GM18507 (cell line): ENCODE data around the gene KATNB1.
"Not testable (repeated sequence)": the region's sequence is repeated elsewhere in the genome, so short reads cannot be mapped to it uniquely, and the experiment has no call there.

Experiments
- DNase-seq: peaks from one replicate; pipeline ENCODE4 v3.0.0; 2011; ENCODE audit warnings: low read depth; ENCODE audit not compliant: insufficient read length; ENCODE audit errors: extremely low spot score
- FAIRE-seq: peaks from 2 replicates; lab custom pipeline; 2011; peaks lifted over from hg19 to GRCh38; lab: Jason Lieb, UNC

The KATNB1 gene

GRCh38 chr16:57722651-57723050, 12.9 kb upstream of the KATNB1 start:
- FAIRE-seq, result no peak
- no peak for DNase-seq

DNA sequence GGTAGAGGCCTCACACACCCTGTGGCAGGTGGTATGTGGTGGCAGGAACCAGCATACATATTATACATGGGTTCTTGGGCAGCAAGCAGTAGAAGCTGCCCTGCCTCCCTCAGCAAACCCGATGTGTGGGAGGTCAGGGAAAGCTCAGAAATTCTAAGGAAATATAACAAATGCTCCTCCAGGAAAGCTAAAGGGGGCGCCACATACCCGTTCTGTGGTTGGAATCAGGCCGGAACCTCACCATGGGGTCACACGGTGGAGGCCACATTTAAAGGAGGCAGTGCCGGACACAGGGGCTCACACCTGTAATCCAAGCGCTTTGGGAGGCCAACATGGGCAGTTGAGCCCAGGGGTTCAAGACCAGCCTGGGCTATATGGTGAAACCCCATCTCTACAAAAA, 12.4 kb upstream of the KATNB1 start:
- no peak for DNase-seq
- FAIRE-seq, result no peak

GRCh38 chr16:57724531-57724930, 11.0 kb upstream of the KATNB1 start:
- FAIRE-seq (no peak), DNase-seq (no peak)

GRCh38 chr16:57725151-57725550, 10.4 kb upstream of the KATNB1 start:
- no peak for FAIRE-seq
- no peak for DNase-seq

DNA sequence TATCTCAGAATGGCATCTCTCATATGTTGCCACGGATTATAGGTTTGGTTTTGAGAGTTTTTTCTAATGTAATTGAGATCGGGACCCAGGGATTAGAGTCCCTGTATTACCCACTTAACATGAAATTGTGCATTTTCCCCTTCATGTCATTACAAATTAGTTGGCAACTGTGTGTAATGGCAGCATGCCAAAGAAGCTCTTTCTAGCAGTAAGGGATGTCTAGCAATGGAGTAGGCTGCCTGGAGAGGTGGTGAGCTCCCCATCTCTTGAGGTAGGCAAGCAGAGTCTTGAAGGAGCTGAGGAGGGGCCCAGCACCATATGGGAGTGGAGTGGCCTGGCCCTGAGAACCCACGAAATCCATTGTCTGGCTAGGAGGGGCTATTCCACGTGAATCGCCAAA, 10.0 kb upstream of the KATNB1 start:
- no peak for DNase-seq

DNA sequence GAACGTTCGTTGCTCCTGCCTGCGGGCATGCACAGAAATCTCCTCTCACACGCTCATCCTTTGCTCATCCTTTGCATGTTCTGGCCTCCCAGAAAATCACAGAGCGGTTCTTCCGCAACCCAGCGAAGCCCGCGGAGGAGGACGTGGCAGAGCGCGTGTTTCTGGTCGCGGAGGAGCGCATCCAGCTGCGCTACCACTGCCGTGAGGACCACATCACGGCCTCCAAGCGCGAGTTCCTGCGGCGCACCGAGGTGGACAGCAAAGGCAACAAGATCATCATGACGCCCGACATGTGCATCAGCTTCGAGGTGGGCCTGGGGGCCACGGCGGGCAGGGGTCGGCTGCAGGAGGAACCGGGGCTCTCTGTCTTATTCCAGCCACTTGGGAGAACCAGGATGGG, 9.6 kb upstream of the KATNB1 start:
- FAIRE-seq (no peak), DNase-seq (no peak)

More for the DNA sequence above, 10.0 kb upstream of the KATNB1 start:
- FAIRE-seq, result no peak

DNA sequence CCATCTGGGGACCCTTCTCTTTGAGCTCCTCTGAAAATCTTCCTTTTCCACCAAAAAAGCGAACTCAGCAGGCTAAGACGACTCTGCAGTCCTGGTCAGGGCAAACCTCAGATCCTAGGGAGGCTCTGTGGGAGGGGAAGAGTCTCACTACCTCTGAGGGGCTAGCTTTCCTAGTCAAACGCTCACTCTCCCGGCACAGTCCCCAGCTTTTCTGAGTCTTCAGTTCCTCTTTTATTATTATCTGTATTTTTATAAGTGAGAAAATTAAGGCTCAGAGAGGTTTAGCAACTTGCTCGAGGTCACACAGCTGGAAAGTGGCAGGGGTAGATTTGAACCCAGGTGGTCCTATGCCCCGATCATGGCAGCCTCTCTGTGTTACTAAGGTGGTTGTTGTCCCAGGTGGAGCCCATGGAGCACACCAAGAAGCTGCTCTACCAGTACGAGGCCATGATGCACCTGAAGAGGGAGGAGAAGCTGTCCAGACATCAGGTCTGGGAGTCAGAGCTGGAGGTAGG, 9.1 kb upstream of the KATNB1 start:
- FAIRE-seq (no peak), DNase-seq (no peak)

GRCh38 chr16:57727610-57728009, 8.0 kb upstream of the KATNB1 start:
- FAIRE-seq, result no peak

DNA sequence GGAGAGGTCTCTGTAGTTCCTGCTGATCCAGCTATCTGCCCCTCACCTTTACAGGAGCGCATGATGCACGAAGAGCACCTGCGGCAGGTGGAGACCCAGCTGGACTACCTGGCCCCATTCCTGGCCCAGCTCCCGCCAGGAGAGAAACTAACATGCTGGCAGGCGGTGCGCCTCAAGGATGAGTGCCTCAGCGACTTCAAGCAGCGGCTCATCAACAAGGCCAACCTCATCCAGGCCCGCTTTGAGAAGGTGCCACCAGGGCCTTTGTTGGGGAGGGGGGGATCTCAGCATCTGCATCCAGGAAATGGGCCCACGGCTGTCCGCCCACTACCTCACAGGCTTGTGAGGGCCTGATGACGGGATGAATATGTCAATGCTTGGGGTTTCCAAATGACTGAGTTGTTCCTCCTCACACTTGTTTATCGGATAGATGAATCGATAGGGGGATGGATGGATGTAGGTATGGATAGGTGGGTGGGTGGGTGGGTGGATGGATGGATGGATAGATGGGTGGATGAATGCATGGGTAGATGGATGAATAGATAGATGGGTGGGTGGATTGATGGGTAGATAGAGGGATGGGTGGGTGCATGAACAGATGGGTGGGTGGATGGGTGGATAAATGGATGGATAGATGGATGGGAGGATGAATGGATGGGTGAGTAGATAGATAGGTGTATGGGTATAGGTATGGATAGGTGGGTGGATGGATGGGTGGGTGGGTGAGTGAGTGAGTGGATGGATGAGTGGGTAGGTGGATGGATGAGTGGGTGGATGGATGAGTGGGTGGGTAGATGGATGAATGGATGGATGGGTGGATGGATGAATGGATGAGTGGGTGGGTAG, 7.0 kb upstream of the KATNB1 start:
- FAIRE-seq, result no peak
- DNase-seq, result no peak

More at GRCh38 chr16:57727610-57728009, 8.0 kb upstream of the KATNB1 start:
- DNase-seq, result no peak

DNA sequence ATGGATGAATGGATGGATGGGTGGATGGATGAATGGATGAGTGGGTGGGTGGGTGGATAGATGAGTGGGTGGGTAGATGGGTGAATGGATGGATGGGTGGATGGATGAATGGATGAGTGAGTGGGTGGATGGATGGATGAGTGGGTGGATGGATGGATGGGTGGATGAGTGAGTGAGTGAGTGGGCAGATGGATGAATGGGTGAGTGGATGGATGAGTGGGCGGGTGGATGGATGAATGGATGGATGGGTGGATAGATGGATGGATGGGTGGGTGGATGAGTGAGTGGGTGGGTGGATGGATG, 6.4 kb upstream of the KATNB1 start:
- FAIRE-seq (no peak), DNase-seq (no peak)

DNA sequence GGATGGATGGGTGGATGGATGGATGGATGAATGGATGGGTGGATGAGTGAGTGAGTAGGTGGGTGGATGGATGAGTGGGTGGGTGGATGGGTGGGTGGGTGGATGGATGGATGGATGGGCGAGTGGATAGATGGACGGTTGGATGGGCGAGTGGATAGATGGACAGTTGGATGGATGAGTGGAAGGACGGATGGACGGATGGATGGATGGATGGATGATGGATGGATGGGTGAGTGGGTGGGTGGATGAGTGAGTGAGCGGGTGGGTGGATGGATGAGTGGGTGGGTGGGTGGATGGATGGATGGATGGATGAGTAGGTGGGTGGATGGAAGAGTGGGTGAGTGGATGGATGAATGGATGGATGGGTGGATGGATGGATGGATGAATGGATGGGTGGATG, 5.7 kb upstream of the KATNB1 start:
- not testable (repeated sequence) for DNase-seq, FAIRE-seq

- no peak for FAIRE-seq
- no peak for DNase-seq
Observed at GRCh38 chr16:57730771-57731730, 4.5 kb upstream of the KATNB1 start.

DNA sequence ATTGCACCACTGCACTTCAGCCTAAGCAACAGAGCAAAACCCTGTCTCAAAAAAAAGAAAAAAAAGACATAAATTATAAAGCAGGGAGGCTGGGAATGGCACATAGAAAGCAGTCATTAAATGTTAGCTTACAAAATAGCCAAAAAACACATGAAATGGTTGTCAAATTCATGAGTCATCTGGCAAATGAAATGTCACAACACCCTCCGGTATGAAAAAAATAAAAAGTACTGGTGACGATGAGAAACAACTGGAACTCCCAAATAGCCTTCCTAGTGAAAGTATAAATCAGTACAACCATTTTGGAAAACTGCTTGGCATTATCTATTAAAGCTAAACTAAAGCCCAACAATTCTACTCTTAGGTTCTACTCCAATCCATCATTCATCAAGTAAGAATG, 3.5 kb upstream of the KATNB1 start:
- DNase-seq (no peak), FAIRE-seq (no peak)

GRCh38 chr16:57732714-57733113, 2.9 kb upstream of the KATNB1 start:
- DNase-seq (no peak), FAIRE-seq (no peak)

DNA sequence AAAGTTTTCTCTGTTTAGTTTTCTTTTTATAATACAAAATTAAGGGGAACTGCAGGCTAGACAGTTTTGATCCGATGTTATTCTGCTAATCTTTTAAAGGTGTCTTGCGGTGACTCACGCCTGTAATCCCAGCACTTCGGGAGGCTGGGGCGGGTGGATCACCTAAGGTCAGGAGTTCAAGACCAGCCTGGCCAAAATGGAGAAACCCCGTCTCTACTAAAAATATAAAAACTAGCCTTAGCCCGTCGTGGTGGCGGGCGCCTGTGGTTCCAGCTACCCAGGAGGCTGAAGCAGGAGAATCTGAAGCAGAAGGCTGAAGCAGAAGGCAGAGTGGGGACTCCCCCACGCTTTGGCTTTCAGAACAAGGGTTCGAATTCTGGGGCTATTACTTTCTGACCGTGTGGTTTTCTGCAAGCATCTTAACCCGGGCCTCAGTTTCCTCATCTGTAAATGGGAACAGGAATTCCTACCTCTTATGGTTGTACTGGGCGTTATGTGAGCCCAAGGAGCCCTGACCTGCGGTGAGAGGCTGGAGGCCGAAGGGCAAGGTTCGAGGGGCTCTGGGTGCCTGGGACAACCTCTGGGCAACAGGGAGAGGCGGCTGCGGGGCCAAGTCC, 1.2 kb upstream of the KATNB1 start:
- DNase-seq, result no peak
- no peak for FAIRE-seq

GRCh38 chr16:57734925-57735754, 430 bp upstream of the KATNB1 start:
- peak; percentile 95 for DNase-seq
- FAIRE-seq, result peak; percentile 99

GRCh38 chr16:57736419-57737351, 1.1 kb downstream of the KATNB1 start:
- DNase-seq (no peak), FAIRE-seq (peak; percentile 29)

DNA sequence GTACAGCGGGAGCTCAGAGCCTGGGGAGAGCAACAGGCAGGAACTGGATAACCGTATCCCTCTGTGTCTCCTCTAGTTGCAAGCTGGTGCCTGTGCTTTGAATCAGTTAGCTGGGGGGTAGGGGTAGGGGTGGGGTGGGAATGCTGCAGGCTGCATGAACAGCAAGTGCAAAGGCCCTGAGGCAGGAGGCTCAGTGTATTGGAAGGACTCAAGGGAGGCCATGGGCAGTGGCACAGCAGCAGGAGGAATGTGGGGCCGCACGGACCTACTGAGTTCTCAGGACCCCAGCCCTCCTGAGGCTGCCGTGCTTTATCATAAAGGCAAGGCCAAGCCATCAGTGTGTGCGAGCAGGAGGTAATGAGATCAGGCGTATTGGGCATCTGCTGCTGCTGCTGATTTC, 3.3 kb downstream of the KATNB1 start:
- DNase-seq (no peak), FAIRE-seq (no peak)
